NCI-H510A treated with DMSO at 0.1 percent for 48 hours (cell line): ENCODE data around the gene POLR1C.
"Not testable (repeated sequence)": the region's sequence is repeated elsewhere in the genome, so short reads cannot be mapped to it uniquely, and the experiment has no call there.

Experiments
- DNase-seq: peaks from one replicate; lab custom pipeline; 2025; lab: John Stamatoyannopoulos, UW

The POLR1C gene

DNA sequence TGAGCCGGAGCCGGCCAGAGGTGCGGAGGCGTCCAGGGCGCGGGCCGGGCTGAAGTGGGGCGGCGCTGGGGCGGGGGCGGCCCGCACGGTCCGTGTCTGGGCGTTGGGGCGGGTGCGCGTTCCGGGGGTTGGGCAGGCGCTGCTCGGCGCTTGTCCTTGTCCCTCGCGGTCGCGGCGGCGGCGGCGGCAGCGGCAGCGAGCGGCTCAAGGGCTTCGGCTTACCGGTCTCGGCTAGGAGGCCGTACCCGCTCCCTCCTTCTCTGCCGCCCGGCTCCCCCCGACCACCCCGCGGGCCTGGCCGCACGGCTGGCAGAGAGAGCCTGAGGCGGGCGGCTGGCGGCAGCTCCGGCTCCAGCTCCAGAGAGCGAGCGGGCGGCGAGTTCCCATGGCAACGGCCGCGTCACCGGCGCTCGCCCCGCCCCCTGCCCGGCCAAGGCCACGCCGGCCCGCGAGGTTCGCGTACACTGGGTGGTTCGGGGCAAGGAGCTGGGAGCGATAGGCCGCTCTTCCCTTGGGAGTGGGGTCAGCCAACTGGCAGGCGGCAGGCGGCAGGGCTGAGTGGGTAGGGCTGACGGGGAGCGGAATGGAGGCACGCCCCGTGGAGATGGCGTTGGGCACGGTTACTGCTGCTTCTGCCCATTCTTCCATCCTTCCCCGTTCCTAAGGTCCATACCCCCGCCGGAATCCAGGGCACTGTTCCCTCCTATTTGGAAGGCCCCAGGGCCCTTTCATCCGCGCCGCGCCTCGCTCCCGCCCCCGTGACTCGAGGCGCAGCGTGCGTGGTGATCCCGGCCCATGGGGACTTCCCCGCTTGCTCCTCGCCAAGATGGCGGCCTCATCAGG lies 6.7 kb upstream of the POLR1C start, which contains the start of gene LRRC73:
Gene LRRC73 (minus strand): TSS at position 363 of the 843 bp plus-strand sequence. CDS start 561 bp downstream, outside the sequence.
- peak; percentile 77 for DNase-seq

DNA sequence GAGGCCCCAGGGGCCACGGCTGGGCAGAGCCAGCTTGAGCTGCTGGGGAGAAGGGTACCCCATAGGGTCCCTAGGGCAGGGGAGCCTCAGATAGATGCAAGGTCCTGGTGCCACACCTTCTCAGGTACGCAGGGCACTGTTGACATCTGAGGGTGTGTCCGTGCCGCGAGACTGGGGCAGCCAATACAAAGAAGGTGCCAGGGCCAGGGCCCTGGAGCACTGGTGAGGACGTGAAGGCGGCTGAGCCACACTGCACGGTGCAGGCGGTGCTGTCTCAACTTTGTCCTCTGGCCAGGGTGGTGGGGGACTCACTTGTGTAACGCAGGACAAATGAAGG lies 6.1 kb upstream of the POLR1C start:
- DNase-seq: no peak

DNA sequence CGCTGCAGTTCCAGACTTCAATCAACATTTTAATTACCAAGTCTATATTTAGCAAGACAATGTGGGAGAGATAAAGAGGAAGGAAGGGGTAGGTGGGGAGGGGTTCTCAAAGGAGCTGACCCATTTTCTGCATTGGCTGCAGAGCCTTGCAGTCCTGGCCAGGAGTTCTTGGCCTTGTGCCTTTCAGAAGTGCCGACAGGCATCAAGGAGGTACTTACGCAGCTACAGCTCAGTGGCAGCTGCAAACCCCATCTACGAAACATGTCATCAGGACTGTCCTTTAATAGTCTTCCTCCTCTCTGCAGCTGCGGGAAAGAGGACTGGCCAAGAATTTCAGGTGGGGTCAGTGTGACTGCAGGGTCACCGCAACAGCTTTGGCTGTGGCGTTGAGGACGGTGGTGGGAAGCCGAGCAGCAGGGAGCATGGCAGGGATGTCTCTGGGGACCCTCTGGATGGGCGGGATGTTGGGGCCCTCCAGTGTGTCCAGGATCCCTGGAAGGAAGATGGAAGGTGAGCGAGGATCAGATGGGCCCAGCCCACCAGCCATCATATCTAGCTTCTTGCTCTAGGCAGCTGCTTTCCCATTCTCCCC lies 5.0 kb upstream of the POLR1C start:
- DNase-seq: no peak

DNA sequence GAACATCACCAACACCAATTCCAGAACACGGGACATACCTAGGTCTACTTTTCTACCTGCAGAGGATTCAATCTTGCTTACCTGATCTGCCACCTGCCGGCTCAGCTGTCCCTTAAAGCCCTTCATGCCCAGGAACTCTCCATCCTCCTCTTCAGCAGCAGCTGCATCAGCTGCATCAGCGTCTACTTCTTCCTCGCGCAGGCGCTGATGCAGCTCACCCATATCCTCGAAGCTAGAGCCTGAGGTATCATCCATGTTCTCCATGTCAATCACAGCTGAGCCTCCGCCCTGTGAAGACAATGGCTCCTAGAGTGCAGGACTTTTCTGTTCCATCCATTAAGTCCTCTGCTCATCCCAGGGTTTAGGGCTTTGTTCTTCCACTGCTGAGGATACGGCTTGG lies 1.1 kb upstream of the POLR1C start:
- peak; percentile 19 for DNase-seq

DNA sequence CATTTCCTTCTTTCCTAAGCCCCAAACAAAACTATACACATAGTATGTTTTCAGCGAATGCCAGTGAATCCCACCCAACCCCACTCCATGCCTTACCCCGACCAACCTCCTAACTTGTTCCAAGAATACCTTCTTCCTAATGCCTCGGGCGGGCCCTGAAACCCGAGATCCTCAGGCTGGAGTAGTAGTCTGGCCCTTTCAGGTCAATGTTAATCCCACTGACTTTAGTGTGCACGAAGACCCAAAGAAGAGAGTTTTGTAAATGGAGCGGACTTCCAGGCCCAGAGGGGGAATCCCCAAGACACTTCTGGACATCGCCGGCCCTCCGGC lies 557 bp upstream of the POLR1C start:
- no peak for DNase-seq

DNA sequence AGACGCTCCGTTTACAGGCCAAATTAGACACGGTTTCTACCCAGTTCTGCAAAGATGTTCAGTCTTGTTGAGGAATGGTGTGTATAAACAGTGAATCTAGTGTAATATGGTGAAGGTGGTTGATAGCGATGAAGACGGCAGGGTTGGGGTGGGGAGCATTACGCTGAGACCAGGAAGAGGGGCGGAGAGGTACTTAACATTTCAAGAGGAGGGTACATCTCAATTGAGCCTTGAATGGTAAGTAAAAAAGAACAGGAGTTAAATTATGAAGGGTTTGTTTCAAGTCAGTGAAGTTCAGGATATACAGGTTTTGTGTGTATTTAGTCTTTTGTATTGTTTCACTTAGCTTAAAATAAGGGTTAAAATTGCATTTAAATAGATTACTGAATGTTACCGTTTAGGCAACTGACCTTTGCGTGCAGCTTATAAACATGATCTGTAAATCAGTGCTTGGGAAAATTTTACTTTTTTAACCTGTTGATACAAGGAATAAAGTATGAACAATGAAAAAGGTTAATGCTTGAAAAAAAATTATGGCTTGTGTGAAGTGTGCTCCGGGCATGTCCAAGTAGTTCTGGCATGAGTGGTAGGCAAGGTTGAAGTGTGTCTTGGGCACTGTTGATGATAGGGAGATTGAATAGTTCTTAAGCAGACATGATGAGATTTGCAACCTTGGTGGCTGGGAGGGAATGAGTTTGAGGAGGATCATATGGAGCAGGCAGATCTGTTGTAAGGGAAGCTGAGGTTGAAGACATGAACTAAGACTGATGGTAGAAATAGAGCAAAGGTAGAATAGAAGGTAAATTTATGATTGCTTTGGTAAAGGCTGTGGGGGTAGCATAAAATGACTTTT lies 842 bp downstream of the POLR1C start:
- no peak for DNase-seq

DNA sequence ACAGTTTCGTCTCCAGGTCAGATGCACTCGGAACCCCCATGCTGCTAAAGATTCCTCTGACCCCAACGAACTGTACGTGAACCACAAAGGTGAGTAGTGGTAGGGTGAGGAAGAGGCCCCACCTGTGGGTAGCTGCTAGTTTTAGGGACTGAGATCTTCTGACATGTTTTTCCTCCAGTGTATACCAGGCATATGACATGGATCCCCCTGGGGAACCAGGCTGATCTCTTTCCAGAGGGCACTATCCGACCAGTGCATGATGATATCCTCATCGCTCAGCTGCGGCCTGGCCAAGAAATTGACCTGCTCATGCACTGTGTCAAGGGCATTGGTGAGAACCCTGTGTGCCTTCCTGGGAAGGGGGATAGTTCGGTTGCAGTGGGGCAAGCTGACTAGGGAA lies 3.2 kb downstream of the POLR1C start:
- no peak for DNase-seq

DNA sequence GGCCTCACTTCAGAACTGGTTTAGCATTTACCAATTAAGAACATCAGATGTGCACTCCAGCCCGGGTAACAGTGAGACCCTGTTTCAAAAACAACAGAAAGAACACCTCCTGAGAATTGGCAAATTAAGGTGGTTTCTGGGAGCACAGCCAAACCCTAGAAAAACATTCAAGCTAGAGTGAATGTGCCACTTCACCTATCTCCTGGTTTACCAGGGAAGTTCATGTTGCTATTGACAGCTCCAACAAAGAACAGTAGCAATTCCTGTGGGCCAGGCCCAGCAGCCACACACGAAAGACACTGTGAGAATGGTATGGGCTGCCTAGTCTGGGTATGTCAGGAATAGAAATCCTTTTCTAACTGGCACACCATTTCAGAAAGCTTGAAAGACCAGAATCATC lies 4.9 kb downstream of the POLR1C start:
- DNase-seq: no peak

DNA sequence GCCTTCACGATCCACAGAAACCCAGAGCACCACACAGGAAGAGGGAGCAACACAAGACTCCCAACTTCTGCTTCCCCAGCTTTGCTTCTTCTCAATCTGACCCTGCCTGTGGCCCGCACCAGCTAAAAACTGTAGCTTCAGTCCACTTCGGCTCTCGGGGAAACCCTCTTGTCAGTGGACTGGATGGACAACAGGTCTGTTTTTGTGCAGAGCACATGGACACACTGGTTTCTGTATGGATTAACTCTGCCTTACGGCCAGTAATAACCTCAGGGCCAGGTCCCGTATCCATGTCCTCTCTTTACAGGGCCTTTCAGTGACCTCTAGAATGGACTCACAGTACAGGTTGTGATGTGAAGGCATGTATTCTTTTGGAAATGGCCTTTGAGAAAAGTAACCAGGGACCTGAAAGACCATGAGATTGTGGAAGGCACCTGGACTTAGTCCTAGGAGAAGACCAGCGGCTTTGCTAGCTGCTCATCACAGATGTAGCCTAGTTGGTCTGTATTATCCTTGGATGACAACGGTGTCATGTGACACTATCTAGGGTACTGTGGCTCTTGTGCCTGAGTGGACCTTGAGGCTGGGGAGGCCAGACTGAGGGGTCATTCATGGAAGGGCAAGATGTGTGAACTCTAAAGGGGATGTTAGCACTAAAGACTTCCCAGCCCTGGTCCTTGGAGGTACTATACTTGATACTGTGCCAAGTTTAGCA lies 5.8 kb downstream of the POLR1C start:
- no peak for DNase-seq

DNA sequence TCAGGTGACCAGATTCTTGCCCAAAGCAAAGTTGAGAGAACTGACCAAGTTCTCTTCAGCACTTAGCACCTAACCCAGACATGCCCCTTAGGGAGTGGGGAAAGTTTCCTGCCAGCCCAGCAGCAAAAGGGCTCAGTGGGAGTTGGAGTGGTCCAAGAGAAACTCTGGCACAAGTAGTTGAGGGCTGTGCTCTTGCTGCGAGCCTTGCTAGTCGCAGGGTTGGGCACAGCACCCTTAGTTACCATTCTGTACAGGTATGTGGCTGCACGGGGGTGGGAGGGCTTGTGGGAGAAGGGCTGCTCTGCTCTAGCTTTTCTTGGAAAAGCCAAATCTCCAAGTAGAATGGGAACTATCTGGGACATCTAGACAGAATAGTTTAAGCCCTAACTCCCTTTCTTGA lies 6.4 kb downstream of the POLR1C start:
- no peak for DNase-seq

DNA sequence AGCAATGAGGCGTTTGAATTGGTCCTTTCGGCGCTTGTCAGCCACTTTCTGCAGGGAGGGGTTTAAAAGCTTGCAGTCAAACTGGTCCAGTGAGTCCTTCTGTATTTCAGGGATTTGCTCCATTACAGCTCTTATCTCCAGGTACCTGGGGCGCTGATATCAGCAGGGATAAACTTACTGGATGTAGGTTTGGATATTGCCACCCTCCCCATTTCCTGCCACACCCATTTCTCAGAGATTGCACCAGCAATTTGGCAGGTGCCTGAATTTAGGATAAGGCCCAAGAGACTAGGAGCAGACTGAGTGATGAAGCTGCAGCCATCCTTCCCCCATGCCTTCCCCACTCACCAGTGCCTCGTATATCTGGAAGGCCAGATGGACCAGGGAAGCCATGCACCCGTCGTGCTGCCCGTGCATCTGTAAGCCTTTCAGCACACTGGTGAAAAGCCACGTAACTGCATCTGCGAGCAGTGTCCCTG lies 7.6 kb downstream of the POLR1C start:
- no peak for DNase-seq

DNA sequence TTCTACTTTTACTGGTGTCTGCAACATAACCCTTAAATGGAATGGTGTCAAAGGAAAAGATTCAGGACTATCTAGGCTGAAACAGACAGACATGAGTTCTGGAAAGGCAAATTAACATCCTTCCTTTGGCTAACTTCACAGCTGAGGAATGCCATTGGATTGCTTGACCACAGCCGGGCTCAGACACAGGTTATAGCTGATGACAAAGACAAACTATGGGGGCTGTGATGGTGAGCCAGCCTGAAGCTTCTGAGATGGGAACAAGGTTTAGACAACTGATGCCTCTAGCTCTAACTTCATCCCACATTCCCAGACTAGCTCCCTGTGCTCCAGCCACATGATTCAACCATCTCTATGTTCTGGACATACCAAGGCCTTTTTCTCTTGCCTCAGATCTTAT lies 15.3 kb downstream of the POLR1C start:
- no peak for DNase-seq

DNA sequence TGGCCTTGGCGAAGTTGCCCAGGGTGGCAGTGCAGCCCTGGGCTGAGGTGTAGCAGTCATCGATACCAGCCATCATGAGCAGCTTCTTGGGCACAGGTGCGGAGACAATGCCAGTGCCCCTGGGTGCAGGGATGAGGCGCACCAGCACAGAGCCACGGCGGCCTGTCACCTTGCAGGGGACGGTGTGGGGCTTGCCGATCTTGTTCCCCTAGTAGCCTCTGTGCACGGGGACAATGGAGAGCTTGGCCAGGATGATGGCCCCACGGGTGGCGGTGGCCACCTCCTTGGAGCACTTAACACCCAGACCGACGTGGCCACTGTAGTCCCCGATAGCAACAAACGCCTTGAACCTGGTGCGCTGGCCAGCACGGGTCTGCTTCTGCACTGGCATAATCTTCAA lies 22.1 kb downstream of the POLR1C start:
- not testable (repeated sequence) for DNase-seq

DNA sequence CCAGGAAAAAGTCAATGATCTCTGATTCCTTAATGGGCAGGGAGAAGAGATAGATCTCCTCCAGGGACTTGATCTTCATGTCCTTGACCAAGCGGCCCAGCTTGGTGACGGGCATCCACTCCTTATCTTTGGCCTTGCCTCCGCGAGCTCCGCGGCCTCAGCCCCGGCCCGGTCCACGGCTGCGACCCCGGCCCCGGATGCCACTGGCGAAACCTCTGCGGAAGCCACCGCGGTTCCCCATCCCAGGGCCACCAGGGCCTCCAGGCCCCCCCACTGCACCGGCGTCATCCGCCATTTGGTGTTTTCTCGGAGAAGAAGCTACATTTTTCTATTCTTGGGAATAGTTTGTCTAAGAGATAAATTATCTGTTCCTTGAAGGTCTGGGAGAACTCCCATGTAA lies 22.5 kb downstream of the POLR1C start:
- not testable (repeated sequence) for DNase-seq

DNA sequence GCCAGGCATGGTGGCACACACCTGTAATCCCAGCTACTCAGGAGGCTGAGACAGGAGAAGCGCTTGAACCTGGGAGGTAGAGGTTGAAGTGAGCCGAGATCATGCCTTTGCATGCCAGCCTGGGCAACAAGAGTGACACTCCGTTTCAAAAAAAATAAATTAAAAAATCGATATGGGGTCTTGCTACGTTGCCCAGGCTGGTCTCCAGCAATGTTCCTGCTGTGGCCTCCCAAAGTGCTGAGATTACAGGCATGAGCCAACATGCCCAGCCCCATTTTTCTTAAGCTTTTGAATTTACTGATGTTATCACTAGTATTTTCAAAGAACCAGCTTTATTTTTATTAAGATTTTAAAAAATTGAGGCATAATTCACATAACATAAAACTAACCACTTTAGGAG lies 23.6 kb downstream of the POLR1C start:
- DNase-seq: no peak

DNA sequence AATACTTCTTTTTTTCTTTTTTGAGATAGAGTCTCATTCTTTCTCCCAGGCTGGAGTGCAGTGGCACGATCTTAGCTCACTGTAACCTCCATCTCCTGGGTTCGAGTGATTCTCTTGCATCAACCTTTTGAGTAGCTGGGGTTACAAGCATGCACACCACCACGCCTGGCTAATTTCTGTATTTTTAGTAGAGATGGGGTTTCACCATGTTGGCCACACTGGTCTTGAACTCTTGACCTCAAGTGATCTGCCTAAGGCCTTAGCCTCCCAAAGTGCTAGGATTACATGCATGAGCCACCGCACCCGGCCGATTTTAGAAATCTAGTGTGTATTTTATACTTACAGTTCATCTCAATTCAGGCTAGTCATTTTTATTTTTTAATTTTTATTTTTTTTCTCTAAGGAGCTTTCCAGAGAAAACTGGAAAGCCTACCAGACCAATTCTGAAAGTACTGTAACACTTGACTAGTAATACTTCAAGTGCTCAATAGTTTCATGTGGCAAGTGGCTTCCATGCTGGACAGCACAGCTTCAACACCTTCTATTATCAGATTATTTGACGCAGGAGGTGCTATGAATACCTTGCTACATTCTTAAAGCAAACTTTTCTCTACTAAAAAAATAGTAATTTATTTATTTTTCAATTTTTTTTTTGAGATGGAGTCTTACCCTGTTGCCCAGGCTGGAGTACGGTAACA lies 25.0 kb downstream of the POLR1C start:
- no peak for DNase-seq

DNA sequence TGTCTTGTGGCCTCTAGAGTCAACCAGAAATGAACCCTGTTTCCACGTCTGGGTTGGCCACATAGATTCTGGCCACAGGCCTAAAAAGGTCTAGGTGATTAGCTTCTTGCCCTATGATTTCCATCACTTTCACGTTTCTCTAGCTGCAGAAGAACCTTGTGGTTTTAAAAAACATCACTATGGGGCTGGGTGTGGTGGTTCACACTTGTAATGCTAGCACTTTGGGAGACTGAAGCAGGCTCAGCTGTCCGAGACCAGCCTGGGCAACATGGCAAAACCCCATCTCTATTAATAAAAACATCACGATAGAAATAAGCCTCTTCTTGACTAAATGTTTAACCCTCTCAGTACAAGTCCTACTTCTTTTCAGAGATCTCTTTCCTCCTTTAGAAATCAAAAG lies 27.6 kb downstream of the POLR1C start:
- no peak for DNase-seq

DNA sequence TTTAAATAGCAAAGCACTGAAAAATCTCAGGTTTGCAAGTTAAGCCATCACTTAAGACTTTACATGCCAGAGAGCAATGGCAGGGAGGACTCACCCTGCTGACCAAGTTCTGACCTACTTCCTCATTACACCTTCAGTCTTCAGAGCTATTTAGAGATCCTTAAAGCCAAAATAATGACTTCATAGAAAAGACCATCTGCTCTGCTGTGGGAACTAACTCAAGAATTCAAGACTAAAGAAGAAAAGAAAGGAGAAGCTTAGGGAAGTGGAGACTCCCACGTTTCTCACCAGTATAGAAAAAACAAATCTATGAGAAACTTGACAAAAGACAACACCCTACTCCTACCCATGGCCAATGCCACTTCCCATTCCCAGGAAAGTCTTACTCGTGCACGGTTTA lies 30.3 kb downstream of the POLR1C start:
- DNase-seq: no peak

DNA sequence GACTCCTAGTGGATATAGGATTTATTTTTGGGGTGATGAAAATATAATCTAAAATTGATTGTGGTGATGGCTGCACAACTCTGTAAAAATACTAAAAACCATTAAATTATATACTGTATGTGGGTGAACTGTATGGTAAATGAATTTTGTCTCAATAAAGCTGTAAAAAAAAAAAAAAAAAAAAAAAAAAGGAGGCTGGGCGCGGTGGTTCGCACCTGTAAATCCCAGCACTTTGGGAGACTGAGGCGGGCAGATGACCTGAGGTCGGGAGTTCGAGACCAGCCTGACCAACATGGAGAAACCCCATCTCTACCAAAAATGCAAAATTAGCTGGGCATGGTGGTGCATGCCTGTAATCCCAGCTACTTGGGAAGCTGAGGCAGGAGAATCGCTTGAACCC lies 40.7 kb downstream of the POLR1C start:
- not testable (repeated sequence) for DNase-seq

DNA sequence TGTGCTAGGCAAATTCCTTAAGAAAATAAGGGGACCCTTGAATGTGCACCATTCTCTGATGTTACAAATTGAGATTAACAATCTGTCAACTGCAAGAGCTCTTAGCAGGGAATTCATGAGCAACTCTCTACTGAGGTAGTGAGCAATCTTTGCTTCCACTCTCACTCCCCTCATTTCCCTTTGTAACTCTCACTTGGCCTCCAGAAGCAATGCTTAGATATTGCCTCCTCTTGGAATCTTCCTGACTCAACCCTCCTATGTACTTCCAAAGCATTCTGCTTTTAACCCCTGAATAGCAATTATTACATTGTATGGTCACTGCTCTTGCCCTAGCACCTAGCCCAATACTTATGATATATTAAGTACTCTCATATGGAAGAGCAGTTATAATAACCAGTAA lies 42.4 kb downstream of the POLR1C start:
- no peak for DNase-seq

DNA sequence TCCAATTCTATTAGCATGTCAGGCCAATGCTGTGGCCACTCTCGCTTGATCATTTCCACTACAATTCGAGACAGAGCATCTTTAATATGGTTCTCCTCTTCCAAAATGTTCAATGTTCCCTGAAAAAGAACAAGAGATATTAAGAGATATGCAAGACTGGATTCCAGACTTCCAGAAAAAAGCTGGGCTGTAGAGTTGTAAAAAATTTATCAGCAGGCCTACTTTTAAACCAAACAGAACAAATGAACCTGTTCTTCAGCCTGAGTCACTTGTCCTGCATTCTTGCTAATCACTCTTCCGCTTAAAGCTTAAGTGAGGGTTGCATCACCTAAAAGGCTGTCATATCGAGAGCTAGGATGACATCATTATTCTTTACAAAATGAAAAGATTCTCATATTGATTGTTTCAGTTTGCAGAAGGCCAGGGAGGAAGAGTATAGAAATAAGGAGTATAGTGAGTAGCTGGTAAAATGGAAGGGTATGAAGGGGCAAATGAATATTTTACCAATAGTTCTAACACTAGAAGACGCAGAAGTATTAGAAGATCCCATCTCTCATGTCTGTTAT lies 54.1 kb downstream of the POLR1C start:
- DNase-seq: no peak
